Measurements from ENCODE around the gene RANBP3. TPM values are rescaled to one million over a fixed set of nuclear protein-coding genes. Genes with fewer than 3 reads are reported as not detected.

Gene RANBP3
- total RNA-seq, 2 experiments from 2014 or later = 74.3 to 87.5 TPM

GRCh38 chr19:5996102-5996501 lies 18.2 kb upstream of the RANBP3 start:
- DNase-seq (no peak), ATAC-seq (no peak)
- Mint-ChIP-seq H3K9me3 (peaks cover 4% of the 10 kb centered on the region), H3K4me1 (ENCODE audit: low read depth) (no peaks in the 10 kb centered on the region), H3K27me3 (no peaks in the 10 kb centered on the region), H3K4me3 (no peak overlapping the region), H3K36me3 (ENCODE audit: low read depth) (peaks cover 12% of the 10 kb centered on the region), H3K27ac (no peak overlapping the region)
- TF ChIP-seq, protein P1, sequence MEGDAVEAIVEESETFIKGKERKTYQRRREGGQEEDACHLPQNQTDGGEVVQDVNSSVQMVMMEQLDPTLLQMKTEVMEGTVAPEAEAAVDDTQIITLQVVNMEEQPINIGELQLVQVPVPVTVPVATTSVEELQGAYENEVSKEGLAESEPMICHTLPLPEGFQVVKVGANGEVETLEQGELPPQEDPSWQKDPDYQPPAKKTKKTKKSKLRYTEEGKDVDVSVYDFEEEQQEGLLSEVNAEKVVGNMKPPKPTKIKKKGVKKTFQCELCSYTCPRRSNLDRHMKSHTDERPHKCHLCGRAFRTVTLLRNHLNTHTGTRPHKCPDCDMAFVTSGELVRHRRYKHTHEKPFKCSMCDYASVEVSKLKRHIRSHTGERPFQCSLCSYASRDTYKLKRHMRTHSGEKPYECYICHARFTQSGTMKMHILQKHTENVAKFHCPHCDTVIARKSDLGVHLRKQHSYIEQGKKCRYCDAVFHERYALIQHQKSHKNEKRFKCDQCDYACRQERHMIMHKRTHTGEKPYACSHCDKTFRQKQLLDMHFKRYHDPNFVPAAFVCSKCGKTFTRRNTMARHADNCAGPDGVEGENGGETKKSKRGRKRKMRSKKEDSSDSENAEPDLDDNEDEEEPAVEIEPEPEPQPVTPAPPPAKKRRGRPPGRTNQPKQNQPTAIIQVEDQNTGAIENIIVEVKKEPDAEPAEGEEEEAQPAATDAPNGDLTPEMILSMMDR (IDR thresholded peaks at IDR 0.05) = no peak
- ChIA-PET CTCF (interaction anchor here (1.2 kb wide), 1 partner anchor 9 kb away, joined by 3 read pairs; no protein-coding TSS in a partner anchor), POLR2A (no interaction called here)
- intact Hi-C loops (cut with micrococcal nuclease) = no loop called here

GRCh38 chr19:5995606-5996005 lies 17.7 kb upstream of the RANBP3 start:
- Mint-ChIP-seq H3K27ac (no peak overlapping the region), H3K4me1 (ENCODE audit: low read depth) (no peaks in the 10 kb centered on the region), H3K36me3 (ENCODE audit: low read depth) (peaks cover 10% of the 10 kb centered on the region), H3K4me3 (no peak overlapping the region), H3K27me3 (no peaks in the 10 kb centered on the region), H3K9me3 (peaks cover 4% of the 10 kb centered on the region)
- no peak for DNase-seq
- ATAC-seq = no peak
- intact Hi-C loops (cut with micrococcal nuclease) = no loop called here
- CTCF ChIA-PET = no interaction called here
- POLR2A ChIA-PET = no interaction called here
- TF ChIP-seq, protein P1 (IDR thresholded peaks at IDR 0.05) = no peak

DNA sequence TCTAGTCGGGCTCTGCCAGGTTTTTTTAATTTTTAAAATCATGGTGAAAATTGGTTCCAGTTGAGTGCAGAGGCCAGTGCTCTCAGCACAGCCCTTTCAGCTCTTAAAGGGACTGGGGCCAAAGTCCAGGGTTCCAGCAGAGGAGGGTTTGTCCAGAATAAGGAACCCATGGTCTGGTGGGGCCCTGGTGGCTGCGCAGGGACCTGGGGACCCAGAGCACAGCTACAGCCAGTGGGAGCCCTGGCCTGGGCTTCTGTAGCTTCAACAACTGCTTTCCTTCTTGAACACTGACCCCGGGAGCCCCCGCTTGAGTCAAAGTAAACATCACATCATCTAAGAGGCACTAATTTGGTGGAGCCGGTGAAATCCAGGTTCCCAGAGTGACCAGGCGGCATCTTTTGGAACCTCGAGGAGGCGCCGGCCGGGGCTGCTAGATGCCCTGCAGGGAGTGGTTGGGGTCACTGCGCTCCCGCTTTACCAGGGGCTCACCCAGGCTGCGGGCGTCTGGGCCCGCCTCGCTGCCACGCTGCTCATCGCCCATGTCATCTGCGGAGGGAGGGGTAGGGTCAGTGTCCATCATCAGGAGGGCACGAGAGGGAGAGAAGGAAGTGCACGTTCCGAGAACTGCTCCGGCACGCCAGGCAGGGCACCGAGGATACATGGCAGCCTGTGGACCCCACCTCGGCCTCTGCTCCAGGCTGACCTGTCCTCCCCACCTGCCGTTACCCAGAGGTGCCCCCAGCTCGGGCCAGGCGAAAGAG lies 16.6 kb upstream of the RANBP3 start:
- Mint-ChIP-seq H3K27me3 (no peaks in the 10 kb centered on the region), H3K4me1 (ENCODE audit: low read depth) (peaks cover 2% of the 10 kb centered on the region), H3K27ac (no peak overlapping the region), H3K36me3 (ENCODE audit: low read depth) (peaks cover 3% of the 10 kb centered on the region), H3K9me3 (no peaks in the 10 kb centered on the region), H3K4me3 (no peak overlapping the region)
- TF ChIP-seq, protein P1 (IDR thresholded peaks at IDR 0.05) = no peak
- ChIA-PET POLR2A (no interaction called here), CTCF (no interaction called here)
- DNase-seq (no peak), ATAC-seq (no peak)
- intact Hi-C loops (cut with micrococcal nuclease) = no loop called here

- ChIA-PET CTCF (interaction anchor here (1.1 to 1.2 kb wide), 3 partner anchors 14 to 29 kb away, joined by 3 to 4 read pairs (median 4); no protein-coding TSS in a partner anchor), POLR2A (no interaction called here)
- Mint-ChIP-seq H3K36me3 (ENCODE audit: low read depth) (peaks cover 1% of the 10 kb centered on the region), H3K9me3 (no peaks in the 10 kb centered on the region), H3K27ac (no peak overlapping the region), H3K4me3 (no peak overlapping the region), H3K27me3 (no peaks in the 10 kb centered on the region), H3K4me1 (ENCODE audit: low read depth) (peaks cover 2% of the 10 kb centered on the region)
- TF ChIP-seq, protein P1 (IDR thresholded peaks at IDR 0.05) = no peak
- no peak for DNase-seq
- intact Hi-C loops (cut with micrococcal nuclease) = no loop called here
- ATAC-seq = no peak
Observed at GRCh38 chr19:5993648-5994358, 15.9 kb upstream of the RANBP3 start.

DNA sequence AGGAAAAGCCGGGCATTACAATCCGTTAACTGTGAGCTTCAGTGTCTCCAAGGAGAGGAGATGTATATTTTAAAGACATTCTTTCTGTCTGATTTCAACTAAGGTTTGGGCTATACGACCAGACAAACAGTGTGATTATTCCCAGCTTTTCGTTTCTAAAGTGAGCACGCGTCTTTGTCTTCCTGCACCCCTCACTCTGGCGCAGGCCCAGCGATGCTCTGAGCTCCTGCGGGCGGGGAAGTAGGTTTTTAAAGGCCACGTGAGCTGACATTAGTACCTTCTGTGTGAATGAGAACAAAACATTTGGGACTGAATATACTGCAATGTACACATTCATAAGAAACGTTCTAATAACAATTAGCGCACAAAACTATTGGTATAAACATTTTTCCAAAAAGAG lies 15.3 kb upstream of the RANBP3 start:
- intact Hi-C loops (cut with micrococcal nuclease) = no loop called here
- no peak overlapping the region for H3K27ac Mint-ChIP-seq
- DNase-seq (no peak), ATAC-seq (no peak)
- ChIA-PET CTCF (interaction anchor here (1.1 to 1.2 kb wide), 3 partner anchors 13 to 30 kb away, joined by 3 to 4 read pairs (median 4); no protein-coding TSS in a partner anchor), POLR2A (no interaction called here)
- H3K9me3 Mint-ChIP-seq = no peaks in the 10 kb centered on the region
- peaks cover 3% of the 10 kb centered on the region for H3K27me3 Mint-ChIP-seq
- H3K36me3 Mint-ChIP-seq (ENCODE audit: low read depth) = peaks cover 1% of the 10 kb centered on the region
- TF ChIP-seq, protein P1 (IDR thresholded peaks at IDR 0.05) = no peak
- no peak overlapping the region for H3K4me3 Mint-ChIP-seq
- H3K4me1 Mint-ChIP-seq (ENCODE audit: low read depth) = peaks cover 5% of the 10 kb centered on the region
